ENCODE data around the gene C1orf56. TPM values are rescaled to one million over a fixed set of nuclear protein-coding genes. Genes with fewer than 3 reads are reported as not detected.
A peak's percentile ranks its signal among the peaks of the same experiment; 100 is the strongest.

C1orf56 gene
- total and polyA plus RNA-seq, 5 donors: 5.8 to 12.4 (median 7.9) TPM

- WGBS: 75% methylated on average over 2 of the region's 2 CpGs
- ATAC-seq: no peak
- intact Hi-C loops (cut with DNase I): loop anchor here in 1 of 4 donors (10.0 kb wide), 1 partner anchor 45 kb away; the partner anchor contains the start of genes MINDY1 and PRUNE1
- H3K4me3 ChIP-seq (ENCODE audit: low read length): no peak overlapping the region
- no peaks in the 10 kb centered on the region for H3K9me3 ChIP-seq (ENCODE audit: control insufficient read depth, low read length)
- peaks cover 4% of the 10 kb centered on the region for H3K4me1 ChIP-seq (ENCODE audit: control insufficient read depth, insufficient read depth, low read length)
- no peak overlapping the region for H3K27ac ChIP-seq (ENCODE audit: low read length)
- no peak for DNase-seq
- no peaks in the 10 kb centered on the region for H3K27me3 ChIP-seq (ENCODE audit: control insufficient read depth, insufficient read depth)
Observed at GRCh38 chr1:151050051-151050688, 2.6 kb downstream of the C1orf56 start.

GRCh38 chr1:151051356-151052009, 3.9 kb downstream of the C1orf56 start:
- H3K27ac ChIP-seq (ENCODE audit: low read length): peak overlapping the region; percentile 7
- H3K27me3 ChIP-seq (ENCODE audit: control insufficient read depth, insufficient read depth): no peaks in the 10 kb centered on the region
- ATAC-seq (no peak), DNase-seq (no peak)
- H3K4me1 ChIP-seq (ENCODE audit: control insufficient read depth, insufficient read depth, low read length): peaks cover 10% of the 10 kb centered on the region
- no peak overlapping the region for H3K4me3 ChIP-seq (ENCODE audit: low read length)
- no peaks in the 10 kb centered on the region for H3K9me3 ChIP-seq (ENCODE audit: control insufficient read depth, low read length)
- intact Hi-C loops (cut with DNase I): loop anchor here in 1 of 4 donors (10.0 kb wide), 1 partner anchor 47 kb away; the partner anchor contains the start of genes MINDY1 and PRUNE1
- 80% methylated on average over 2 of the region's 2 CpGs for WGBS

- no peaks in the 10 kb centered on the region for H3K9me3 ChIP-seq (ENCODE audit: control insufficient read depth, low read length)
- DNase-seq (no peak), ATAC-seq (no peak)
- 77% methylated on average over 4 of the region's 4 CpGs for WGBS
- no peaks in the 10 kb centered on the region for H3K27me3 ChIP-seq (ENCODE audit: control insufficient read depth, insufficient read depth)
- H3K4me3 ChIP-seq (ENCODE audit: low read length): no peak overlapping the region
- intact Hi-C loops (cut with DNase I): loop anchor here in 1 of 4 donors (10.0 kb wide), 1 partner anchor 50 kb away; the partner anchor contains the start of genes MINDY1 and PRUNE1
- H3K4me1 ChIP-seq (ENCODE audit: control insufficient read depth, insufficient read depth, low read length): peaks cover 12% of the 10 kb centered on the region
- peak overlapping the region; percentile 22 for H3K27ac ChIP-seq (ENCODE audit: low read length)
Observed at GRCh38 chr1:151054971-151055547, 7.5 kb downstream of the C1orf56 start.

GRCh38 chr1:151055581-151055980, 8.0 kb downstream of the C1orf56 start:
- no peak for ATAC-seq
- Histone ChIP-seq H3K9me3 (ENCODE audit: control insufficient read depth, low read length) (no peaks in the 10 kb centered on the region), H3K4me1 (ENCODE audit: control insufficient read depth, insufficient read depth, low read length) (peaks cover 12% of the 10 kb centered on the region), H3K27me3 (ENCODE audit: control insufficient read depth, insufficient read depth) (no peaks in the 10 kb centered on the region), H3K27ac (ENCODE audit: low read length) (peak overlapping the region; percentile 22), H3K4me3 (ENCODE audit: low read length) (no peak overlapping the region)
- intact Hi-C loops (cut with DNase I): loop anchor here in 1 of 4 donors (10.0 kb wide), 1 partner anchor 51 kb away; the partner anchor contains the start of genes MINDY1 and PRUNE1
- 44% methylated on average over 2 of the region's 2 CpGs for WGBS
- no peak for DNase-seq

GRCh38 chr1:151056149-151056548, 8.6 kb downstream of the C1orf56 start:
- intact Hi-C loops (cut with DNase I): loop anchor here in 1 of 4 donors (10.0 kb wide), 1 partner anchor 51 kb away; the partner anchor contains the start of genes MINDY1 and PRUNE1
- 48% methylated on average over 2 of the region's 2 CpGs for WGBS

GRCh38 chr1:151058692-151059091, 11.1 kb downstream of the C1orf56 start:
- no peaks in the 10 kb centered on the region for H3K9me3 ChIP-seq (ENCODE audit: control insufficient read depth, low read length)
- H3K4me3 ChIP-seq (ENCODE audit: low read length): peak overlapping the region; percentile 84
- WGBS: under 1% methylated on average over 10 of the region's 10 CpGs
- peaks cover 12% of the 10 kb centered on the region for H3K4me1 ChIP-seq (ENCODE audit: control insufficient read depth, insufficient read depth, low read length)
- DNase-seq (peak; percentile 28 to 66 (median 63)), ATAC-seq (peak; percentile 1 to 3)
- intact Hi-C loops (cut with DNase I): loop anchor here in 1 of 4 donors (10.0 kb wide), 1 partner anchor 54 kb away; the partner anchor contains the start of genes MINDY1 and PRUNE1
- no peaks in the 10 kb centered on the region for H3K27me3 ChIP-seq (ENCODE audit: control insufficient read depth, insufficient read depth)
- H3K27ac ChIP-seq (ENCODE audit: low read length): peak overlapping the region; percentile 86

More at GRCh38 chr1:151056149-151056548, 8.6 kb downstream of the C1orf56 start:
- DNase-seq (no peak), ATAC-seq (no peak)
- peaks cover 12% of the 10 kb centered on the region for H3K4me1 ChIP-seq (ENCODE audit: control insufficient read depth, insufficient read depth, low read length)
- peak overlapping the region; percentile 16 for H3K27ac ChIP-seq (ENCODE audit: low read length)
- H3K9me3 ChIP-seq (ENCODE audit: control insufficient read depth, low read length): no peaks in the 10 kb centered on the region
- no peaks in the 10 kb centered on the region for H3K27me3 ChIP-seq (ENCODE audit: control insufficient read depth, insufficient read depth)
- H3K4me3 ChIP-seq (ENCODE audit: low read length): no peak overlapping the region

- Histone ChIP-seq H3K9me3 (ENCODE audit: control insufficient read depth, low read length) (no peaks in the 10 kb centered on the region), H3K4me1 (ENCODE audit: control insufficient read depth, insufficient read depth, low read length) (peaks cover 12% of the 10 kb centered on the region), H3K27ac (ENCODE audit: low read length) (peak within 1 kb of the TSS; percentile 86), H3K4me3 (ENCODE audit: low read length) (peak within 1 kb of the TSS; percentile 84), H3K27me3 (ENCODE audit: control insufficient read depth, insufficient read depth) (no peaks in the 10 kb centered on the region)
- intact Hi-C loops (cut with DNase I): loop anchor here in 1 of 4 donors (10.0 kb wide), 1 partner anchor 55 kb away; the partner anchor contains the start of genes MINDY1 and PRUNE1
- peak; percentile 89 to 95 (median 94) for DNase-seq
- WGBS: under 1% methylated on average over 58 of the region's 58 CpGs
- peak; percentile 94 for ATAC-seq
Observed at GRCh38 chr1:151059109-151060006, 11.8 kb downstream of the C1orf56 start, which contains the start of gene CDC42SE1. TSS of gene CDC42SE1 (minus strand) at chr1:151059622. CDS start at chr1:151055730, 3,892 bp downstream.

- ATAC-seq (peak; percentile 49 to 50), DNase-seq (peak; percentile 69 to 78 (median 74))
- H3K27me3 ChIP-seq (ENCODE audit: control insufficient read depth, insufficient read depth): no peaks in the 10 kb centered on the region
- intact Hi-C loops (cut with DNase I): no loop called here
- H3K27ac ChIP-seq (ENCODE audit: low read length): peak within 1 kb of the TSS; percentile 86
- WGBS: 1% methylated on average over 15 of the region's 15 CpGs
- peaks cover 12% of the 10 kb centered on the region for H3K4me1 ChIP-seq (ENCODE audit: control insufficient read depth, insufficient read depth, low read length)
- peak within 1 kb of the TSS; percentile 84 for H3K4me3 ChIP-seq (ENCODE audit: low read length)
- H3K9me3 ChIP-seq (ENCODE audit: control insufficient read depth, low read length): no peaks in the 10 kb centered on the region
Observed at GRCh38 chr1:151060007-151060656, 12.6 kb downstream of the C1orf56 start, which contains the start of gene MLLT11. TSS of gene MLLT11 (plus strand) at chr1:151060397. CDS start at chr1:151067225, 6,828 bp downstream.

- Histone ChIP-seq H3K9me3 (ENCODE audit: control insufficient read depth, low read length) (no peaks in the 10 kb centered on the region), H3K4me1 (ENCODE audit: control insufficient read depth, insufficient read depth, low read length) (peaks cover 9% of the 10 kb centered on the region), H3K4me3 (ENCODE audit: low read length) (peak overlapping the region; percentile 84), H3K27ac (ENCODE audit: low read length) (peak overlapping the region; percentile 65), H3K27me3 (ENCODE audit: control insufficient read depth, insufficient read depth) (no peaks in the 10 kb centered on the region)
- ATAC-seq (no peak), DNase-seq (no peak)
- intact Hi-C loops (cut with DNase I): no loop called here
- 49% methylated on average over 4 of the region's 4 CpGs for WGBS
Observed at GRCh38 chr1:151060657-151061421, 13.3 kb downstream of the C1orf56 start.
